ENCODE results near the gene PLP1. TPM values are rescaled to one million over a fixed set of nuclear protein-coding genes. Genes with fewer than 3 reads are reported as not detected.

PLP1 gene
- total RNA-seq, 1 experiment from 2014 or later: 88.3 TPM

DNA sequence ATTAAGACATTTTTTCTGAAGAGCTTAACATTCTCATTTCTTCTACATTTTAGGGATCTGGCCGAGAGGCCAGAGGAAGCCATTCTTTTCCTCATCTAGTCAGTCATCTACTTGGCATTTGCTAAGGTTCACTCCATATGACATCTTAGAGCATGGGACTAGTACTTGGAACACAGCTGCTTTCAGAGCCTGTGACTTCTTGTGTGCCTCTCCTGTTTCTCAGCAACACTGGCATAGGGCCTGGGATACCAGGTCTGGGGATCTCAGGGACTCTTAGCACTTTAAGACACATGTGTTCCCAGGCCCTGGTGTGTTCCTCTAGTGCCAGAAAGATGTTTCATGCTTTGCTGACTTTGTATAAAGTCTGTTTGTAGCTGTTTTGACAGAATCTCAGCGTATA lies 7.3 kb downstream of the PLP1 start:
- H3K79me2 ChIP-seq (ENCODE audit: insufficient read depth, low read length): no peaks in the 10 kb centered on the region
- no peak overlapping the region for H3K4me2 ChIP-seq (ENCODE audit: insufficient read depth, insufficient read length, low read length)
- H3K4me1 ChIP-seq (ENCODE audit: insufficient read depth, low read length): no peaks in the 10 kb centered on the region
- H3T11ph ChIP-seq (ENCODE audit: low read length): no peak overlapping the region
- H2BK5ac ChIP-seq (ENCODE audit: insufficient read length, low read length): no peak overlapping the region
- no peaks in the 10 kb centered on the region for H3K79me1 ChIP-seq (ENCODE audit: insufficient read depth, low read depth, low read length, poor library complexity, severe bottlenecking)
- no peak overlapping the region for H2BK120ac ChIP-seq (ENCODE audit: low read depth, low read length, poor library complexity, severe bottlenecking)
- no peak overlapping the region for H3K23ac ChIP-seq (ENCODE audit: insufficient read length, low read depth, low read length)
- no CpG with 5 or more reads among the region's 2 CpGs for WGBS (ENCODE audit: extremely low coverage, insufficient read length, low lambda C conversion rate)
- H3K56ac ChIP-seq (ENCODE audit: insufficient read length, low read depth, low read length): no peak overlapping the region
- no peak overlapping the region for H2BK20ac ChIP-seq (ENCODE audit: low read depth, low read length, poor library complexity, severe bottlenecking)
- Mint-ChIP-seq H3K36me3 (ENCODE audit: insufficient read depth in 1 of 3, low read depth in 3 of 3) (peaks cover 51 to 92% (median 67%) of the 10 kb centered on the region in 3 experiments; a peak in 6 of 7 replicates), H3K27ac (no peak overlapping the region), H3K9me3 (peaks cover 0 to 11% of the 10 kb centered on the region in 2 experiments; a peak in 1 of 5 replicates), H3K4me1 (no peaks in the 10 kb centered on the region), H3K27me3 (ENCODE audit: low read depth) (no peaks in the 10 kb centered on the region), H3K4me3 (no peak overlapping the region)
- H2AK5ac ChIP-seq (ENCODE audit: insufficient read length, low read length): no peak overlapping the region
- H3K9ac ChIP-seq (ENCODE audit: extremely low read depth, insufficient read length, low read length): no peak overlapping the region
- H3K27me3 ChIP-seq (ENCODE audit: insufficient read depth, low read length): no peaks in the 10 kb centered on the region
- no peak overlapping the region for H3K14ac ChIP-seq (ENCODE audit: insufficient read depth, low read length)
- no peak for DNase-seq
- H3K4ac ChIP-seq (ENCODE audit: low read depth, low read length): no peak overlapping the region
- H2BK15ac ChIP-seq (ENCODE audit: low read depth, low read length): no peak overlapping the region
- no peaks in the 10 kb centered on the region for H4K20me1 ChIP-seq (ENCODE audit: control insufficient read depth, insufficient read depth, insufficient read length)
- no peak overlapping the region for H2BK12ac ChIP-seq (ENCODE audit: insufficient read length, low read depth, low read length)
- H3K23me2 ChIP-seq (ENCODE audit: insufficient read length, low read depth, low read length, poor library complexity, severe bottlenecking): no peaks in the 10 kb centered on the region
- no peak overlapping the region for H4K91ac ChIP-seq (ENCODE audit: insufficient read length, low read depth, low read length)
- H3K18ac ChIP-seq (ENCODE audit: insufficient read length, low read depth, low read length): no peak overlapping the region
- H3K9me3 ChIP-seq (ENCODE audit: control insufficient read depth, low read depth, low read length): no peaks in the 10 kb centered on the region
- H4K5ac ChIP-seq (ENCODE audit: insufficient read length, low read depth, low read length): no peak overlapping the region
- H2AFZ ChIP-seq (ENCODE audit: low read length): no peak overlapping the region
- TF ChIP-seq, protein P1, sequence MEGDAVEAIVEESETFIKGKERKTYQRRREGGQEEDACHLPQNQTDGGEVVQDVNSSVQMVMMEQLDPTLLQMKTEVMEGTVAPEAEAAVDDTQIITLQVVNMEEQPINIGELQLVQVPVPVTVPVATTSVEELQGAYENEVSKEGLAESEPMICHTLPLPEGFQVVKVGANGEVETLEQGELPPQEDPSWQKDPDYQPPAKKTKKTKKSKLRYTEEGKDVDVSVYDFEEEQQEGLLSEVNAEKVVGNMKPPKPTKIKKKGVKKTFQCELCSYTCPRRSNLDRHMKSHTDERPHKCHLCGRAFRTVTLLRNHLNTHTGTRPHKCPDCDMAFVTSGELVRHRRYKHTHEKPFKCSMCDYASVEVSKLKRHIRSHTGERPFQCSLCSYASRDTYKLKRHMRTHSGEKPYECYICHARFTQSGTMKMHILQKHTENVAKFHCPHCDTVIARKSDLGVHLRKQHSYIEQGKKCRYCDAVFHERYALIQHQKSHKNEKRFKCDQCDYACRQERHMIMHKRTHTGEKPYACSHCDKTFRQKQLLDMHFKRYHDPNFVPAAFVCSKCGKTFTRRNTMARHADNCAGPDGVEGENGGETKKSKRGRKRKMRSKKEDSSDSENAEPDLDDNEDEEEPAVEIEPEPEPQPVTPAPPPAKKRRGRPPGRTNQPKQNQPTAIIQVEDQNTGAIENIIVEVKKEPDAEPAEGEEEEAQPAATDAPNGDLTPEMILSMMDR (conservative IDR thresholded peaks at IDR 0.05): no peak
- no peak overlapping the region for H3K27ac ChIP-seq (ENCODE audit: insufficient read length, low read depth, low read length)
- no peak overlapping the region for H4K8ac ChIP-seq (replicated peaks; ENCODE audit: insufficient read length, low read depth, low read length)

Data from H9 (cell line).